HepG2 (cell line): Measurements from ENCODE around the gene ABCA2. TPM values are rescaled to one million over a fixed set of nuclear protein-coding genes. Genes with fewer than 3 reads are reported as not detected.

ENCODE experiments used
- CHD4 ChIP-seq: fragments of 200-600 bp; sonication (generic); IDR thresholded peaks from 2 replicates; pipeline ENCODE4 v1.7.0; 2017; ENCODE audit warnings: mild to moderate bottlenecking, low read length, borderline replicate concordance
- HMG20A ChIP-seq: IDR thresholded peaks from 2 replicates; pipeline ENCODE4 v1.6.1; 2016; ENCODE audit warnings: borderline replicate concordance
- NR3C1 ChIP-seq: sonication (generic); formaldehyde crosslinking; IDR thresholded peaks from 2 replicates; pipeline ENCODE4 v1.4.0; 2020; ENCODE audit warnings: missing genetic modification reagents
- SKIL ChIP-seq: sonication (generic); formaldehyde crosslinking; IDR thresholded peaks from 2 replicates; pipeline ENCODE4 v1.8.0; 2022; ENCODE audit warnings: missing genetic modification reagents, mild to moderate bottlenecking, moderate library complexity, borderline replicate concordance
- STAT5B ChIP-seq: sonication (generic); formaldehyde crosslinking; IDR thresholded peaks from 2 replicates; pipeline ENCODE4 v1.4.0; 2020; ENCODE audit warnings: missing genetic modification reagents
- STAT6 ChIP-seq: sonication (generic); formaldehyde crosslinking; IDR thresholded peaks from 2 replicates; pipeline ENCODE4 v1.4.0; 2020; ENCODE audit warnings: missing genetic modification reagents, mild to moderate bottlenecking, borderline replicate concordance
- TMF1 ChIP-seq: sonication (generic); formaldehyde crosslinking; IDR thresholded peaks from 2 replicates; pipeline ENCODE4 v1.8.1; 2022; ENCODE audit warnings: low read depth, missing genetic modification reagents
- ZNF205 ChIP-seq: IDR thresholded peaks from 2 replicates; pipeline ENCODE4 v1.6.1; 2018; ENCODE audit warnings: missing biosample characterization, missing genetic modification reagents
- ZNF30 ChIP-seq: sonication (generic); formaldehyde crosslinking; IDR thresholded peaks from 2 replicates; pipeline ENCODE4 v1.5.0; 2020; ENCODE audit warnings: mild to moderate bottlenecking, missing genetic modification reagents
- ZNF318 ChIP-seq: sonication (generic); formaldehyde crosslinking; IDR thresholded peaks from 2 replicates; pipeline ENCODE4 v1.4.0; 2020; ENCODE audit warnings: mild to moderate bottlenecking, missing genetic modification reagents
- ZNF564 ChIP-seq: sonication (generic); formaldehyde crosslinking; IDR thresholded peaks from 2 replicates; pipeline ENCODE4 v1.8.1; 2023; ENCODE audit warnings: mild to moderate bottlenecking, missing genetic modification reagents
- polyA plus RNA-seq, 8 experiments: library from polyadenylated mRNA; depleted of rRNA in 3 of 8; stranded (reverse) in 7 of 8; unstranded in 1 of 8; fragments of >200 nt; fragmentation: Illumina TruSeq in 4 of 8; extraction: Trizol in 4 of 8; gene quantifications; 2 replicates each; pipeline versions ENCODE4 v1.2.1 to v1.2.3, GENCODE V29; 2011 to 2016; ENCODE audit warnings: low read depth in 4 of 8, missing spikeins in 1 of 8, mixed read lengths in 1 of 8; ENCODE audit not compliant: insufficient read depth in 1 of 8
- total RNA-seq, 5 experiments: library from RNA; depleted of rRNA; stranded (reverse); fragments of >200 nt; fragmentation: Illumina TruSeq; extraction: Trizol; gene quantifications; 2 replicates each; pipeline ENCODE4 v1.2.3, GENCODE V29; 2016; ENCODE audit warnings: low read depth in 1 of 5
- TF ChIP-seq, protein P1 (sequence below): sonication (generic); formaldehyde crosslinking; IDR thresholded peaks from 2 replicates; pipeline ENCODE4 v1.5.0; 2020; ENCODE audit warnings: mild to moderate bottlenecking, missing genetic modification reagents

Gene ABCA2
- total and polyA plus RNA-seq, 2 of the 13 experiments (the other 11 are each of a cell fraction or from before 2014, with no cell fraction given): 2.9 to 19.2 TPM

GRCh38 chr9:136991993-136992818 lies 35.8 kb downstream of the ABCA2 start, which contains the start of gene PAXX (continued):
- TF ChIP-seq ZNF318 (CRISPR knock-in tag) (no peak), NR3C1 (no peak), ZNF564 (CRISPR knock-in tag) (0 out of 2 replicates have a peak, but pooled peaks have one; percentile 24), SKIL (CRISPR knock-in tag) (no peak), STAT6 (CRISPR knock-in tag) (no peak), HMG20A (CRISPR knock-in tag) (no peak), STAT5B (CRISPR knock-in tag) (no peak), ZNF30 (CRISPR knock-in tag) (0 out of 2 replicates have a peak, but pooled peaks have one; percentile 35), CHD4 (no peak), TMF1 (peak; percentile 79; the same call in 1 of the 2 replicates), ZNF205 (CRISPR knock-in tag) (0 out of 2 replicates have a peak, but pooled peaks have one; percentile 35)
- TF ChIP-seq, protein P1, sequence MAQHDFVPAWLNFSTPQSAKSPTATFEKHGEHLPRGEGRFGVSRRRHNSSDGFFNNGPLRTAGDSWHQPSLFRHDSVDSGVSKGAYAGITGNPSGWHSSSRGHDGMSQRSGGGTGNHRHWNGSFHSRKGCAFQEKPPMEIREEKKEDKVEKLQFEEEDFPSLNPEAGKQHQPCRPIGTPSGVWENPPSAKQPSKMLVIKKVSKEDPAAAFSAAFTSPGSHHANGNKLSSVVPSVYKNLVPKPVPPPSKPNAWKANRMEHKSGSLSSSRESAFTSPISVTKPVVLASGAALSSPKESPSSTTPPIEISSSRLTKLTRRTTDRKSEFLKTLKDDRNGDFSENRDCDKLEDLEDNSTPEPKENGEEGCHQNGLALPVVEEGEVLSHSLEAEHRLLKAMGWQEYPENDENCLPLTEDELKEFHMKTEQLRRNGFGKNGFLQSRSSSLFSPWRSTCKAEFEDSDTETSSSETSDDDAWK (CRISPR knock-in tag): no peak
